Esophagus muscularis mucosa (tissue), 4 donors: ENCODE measurements around the gene L3MBTL1.

Experiments
- EP300 ChIP-seq: sonication (generic); formaldehyde crosslinking; IDR thresholded peaks from one replicate; pipeline ENCODE4 v1.6.1; 2017; ENCODE audit warnings: antibody characterized with exemption
- POLR2A ChIP-seq: fragments of 450-650 bp; IDR thresholded peaks from one replicate; pipeline ENCODE4 v1.6.1; 2017; ENCODE audit warnings: antibody characterized with exemption, moderate library complexity, mild to moderate bottlenecking, low read depth
- POLR2AphosphoS5 ChIP-seq, 2 donors: sonication (generic); formaldehyde crosslinking; IDR thresholded peaks; one replicate each; pipeline ENCODE4 v1.6.1; 2017; ENCODE audit warnings: antibody characterized with exemption in 2 of 2
- TF ChIP-seq, protein P1 (sequence below), 3 experiments: fragments of 200-600 bp in 2 of 3; fragments of 450-650 bp in 1 of 3; sonication (generic) in 2 of 3; IDR thresholded peaks; one replicate each; pipeline ENCODE4 v1.5.1; 2017 to 2019; ENCODE audit warnings: antibody characterized with exemption in 3 of 3, mild to moderate bottlenecking in 2 of 3, moderate library complexity in 1 of 3

DNA sequence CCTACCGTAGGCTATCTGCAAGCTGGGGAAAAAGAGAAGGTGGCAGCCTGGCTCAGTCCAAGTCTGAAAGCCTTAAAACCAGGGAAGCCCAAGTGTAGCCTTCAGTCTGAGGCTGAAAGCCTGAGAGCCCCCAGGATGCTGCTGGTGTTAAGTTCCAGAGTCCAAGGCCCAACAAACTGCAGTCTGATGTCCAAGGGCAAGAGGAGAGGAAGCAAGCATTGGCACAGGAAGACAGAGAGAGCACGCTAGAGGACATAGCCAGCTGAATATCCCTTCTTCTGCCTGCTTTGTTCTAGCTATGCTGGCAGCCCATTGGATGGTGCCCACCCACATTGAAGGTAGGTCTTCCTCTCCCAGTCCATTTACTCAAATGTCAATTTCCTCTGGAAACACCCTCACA, 12.1 kb upstream of the L3MBTL1 start:
- no peak for TF ChIP-seq POLR2AphosphoS5 (IDR thresholded peaks at IDR 0.05)
- TF ChIP-seq, protein P1, sequence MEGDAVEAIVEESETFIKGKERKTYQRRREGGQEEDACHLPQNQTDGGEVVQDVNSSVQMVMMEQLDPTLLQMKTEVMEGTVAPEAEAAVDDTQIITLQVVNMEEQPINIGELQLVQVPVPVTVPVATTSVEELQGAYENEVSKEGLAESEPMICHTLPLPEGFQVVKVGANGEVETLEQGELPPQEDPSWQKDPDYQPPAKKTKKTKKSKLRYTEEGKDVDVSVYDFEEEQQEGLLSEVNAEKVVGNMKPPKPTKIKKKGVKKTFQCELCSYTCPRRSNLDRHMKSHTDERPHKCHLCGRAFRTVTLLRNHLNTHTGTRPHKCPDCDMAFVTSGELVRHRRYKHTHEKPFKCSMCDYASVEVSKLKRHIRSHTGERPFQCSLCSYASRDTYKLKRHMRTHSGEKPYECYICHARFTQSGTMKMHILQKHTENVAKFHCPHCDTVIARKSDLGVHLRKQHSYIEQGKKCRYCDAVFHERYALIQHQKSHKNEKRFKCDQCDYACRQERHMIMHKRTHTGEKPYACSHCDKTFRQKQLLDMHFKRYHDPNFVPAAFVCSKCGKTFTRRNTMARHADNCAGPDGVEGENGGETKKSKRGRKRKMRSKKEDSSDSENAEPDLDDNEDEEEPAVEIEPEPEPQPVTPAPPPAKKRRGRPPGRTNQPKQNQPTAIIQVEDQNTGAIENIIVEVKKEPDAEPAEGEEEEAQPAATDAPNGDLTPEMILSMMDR (IDR thresholded peaks at IDR 0.05) = no peak
- no peak for TF ChIP-seq POLR2A
- no peak for TF ChIP-seq EP300
